Mucosa of stomach (tissue), 1 donor: Measurements from ENCODE around the gene KCTD12.

Source experiments
- H3K27me3 ChIP-seq: one replicate; pipeline ENCODE4 v1.7.0; 2013; ENCODE audit warnings: mild to moderate bottlenecking, low read length; ENCODE audit not compliant: control insufficient read depth, insufficient read depth
- H3K36me3 ChIP-seq: one replicate; pipeline ENCODE4 v1.7.0; 2013; ENCODE audit warnings: low read length; ENCODE audit not compliant: control insufficient read depth, insufficient read depth
- H3K4me1 ChIP-seq: one replicate; pipeline ENCODE4 v1.7.0; 2013; ENCODE audit warnings: mild to moderate bottlenecking, low read length; ENCODE audit not compliant: control insufficient read depth, insufficient read depth
- H3K4me3 ChIP-seq: one replicate; pipeline ENCODE4 v1.7.0; 2013; ENCODE audit warnings: low read length
- H3K9ac ChIP-seq: one replicate; pipeline ENCODE4 v1.7.0; 2013; ENCODE audit warnings: mild to moderate bottlenecking, low read length, moderate library complexity
- H3K9me3 ChIP-seq: one replicate; pipeline ENCODE4 v1.7.0; 2013; ENCODE audit warnings: mild to moderate bottlenecking, low read length, moderate library complexity; ENCODE audit not compliant: control insufficient read depth
- donor health status: Pancreatic carcinoma.

The KCTD12 gene

DNA sequence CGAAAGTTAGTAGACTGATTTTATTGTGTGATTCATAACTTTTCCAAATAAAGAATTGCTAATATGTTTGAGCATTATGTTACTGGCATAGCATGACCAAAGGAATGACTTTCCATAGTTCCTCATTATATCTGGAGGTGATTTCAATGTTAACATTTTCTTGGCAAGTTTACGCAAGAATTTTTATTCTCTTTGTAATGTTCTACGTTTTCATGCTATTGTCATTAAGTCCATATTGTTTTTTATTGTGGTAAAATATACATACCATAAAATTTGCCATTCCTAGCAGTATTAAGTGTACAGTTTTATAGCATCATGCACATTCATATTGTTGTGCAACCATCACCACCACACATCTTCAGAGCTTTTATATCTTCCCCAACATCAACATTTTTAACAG lies 14.8 kb downstream of the KCTD12 start:
- H3K9me3 ChIP-seq: no peaks in the 10 kb centered on the region
- H3K4me3 ChIP-seq: no peak overlapping the region
- H3K9ac ChIP-seq: no peak overlapping the region
- no peaks in the 10 kb centered on the region for H3K36me3 ChIP-seq
- no peaks in the 10 kb centered on the region for H3K27me3 ChIP-seq
- H3K4me1 ChIP-seq: no peaks in the 10 kb centered on the region

DNA sequence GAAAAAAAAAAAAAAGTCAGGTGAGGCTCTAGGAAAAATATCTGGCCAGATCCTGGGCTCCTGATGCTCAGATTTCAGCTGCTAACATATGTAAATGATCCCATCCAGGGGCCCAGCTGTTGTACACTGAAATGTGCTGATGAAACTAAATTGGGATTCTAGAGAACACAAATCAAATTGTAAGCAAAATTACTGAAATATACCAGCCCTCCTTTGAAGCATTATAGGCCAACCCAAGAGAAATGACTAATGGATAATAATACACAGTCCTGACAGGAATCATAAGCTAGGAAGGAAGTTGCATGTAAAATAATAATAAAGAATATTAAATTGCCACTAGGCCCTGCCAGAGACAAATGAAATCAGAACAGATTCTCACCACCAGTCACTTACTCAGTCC lies 17.8 kb downstream of the KCTD12 start:
- Histone ChIP-seq H3K4me1 (no peaks in the 10 kb centered on the region), H3K36me3 (no peaks in the 10 kb centered on the region), H3K4me3 (no peak overlapping the region), H3K9me3 (no peaks in the 10 kb centered on the region), H3K9ac (no peak overlapping the region), H3K27me3 (no peaks in the 10 kb centered on the region)

GRCh38 chr13:76865996-76866503 lies 20.2 kb downstream of the KCTD12 start:
- H3K36me3 ChIP-seq: no peaks in the 10 kb centered on the region

DNA sequence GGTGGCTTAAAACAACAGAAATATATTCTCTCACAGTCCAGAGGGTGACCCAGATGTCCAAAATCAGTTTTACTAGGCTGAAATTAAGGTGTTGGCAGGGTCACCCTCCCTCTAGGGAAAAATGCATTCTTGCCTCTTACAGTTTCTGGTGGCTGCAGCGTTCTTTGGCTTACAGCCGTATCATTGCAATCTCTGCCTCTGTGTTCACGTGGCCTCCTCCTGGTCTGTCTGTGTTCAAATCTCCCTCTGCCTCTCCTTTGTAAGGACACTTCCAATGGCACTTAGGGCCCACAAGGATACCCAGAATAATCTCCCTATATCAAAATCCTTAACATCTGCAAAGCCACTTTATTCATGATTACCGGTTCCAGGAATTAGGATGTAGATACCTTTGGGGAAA lies 21.1 kb downstream of the KCTD12 start:
- H3K4me3 ChIP-seq: no peak overlapping the region
- H3K4me1 ChIP-seq: no peaks in the 10 kb centered on the region
- H3K36me3 ChIP-seq: no peaks in the 10 kb centered on the region
- H3K9me3 ChIP-seq: no peaks in the 10 kb centered on the region
- no peak overlapping the region for H3K9ac ChIP-seq
- no peaks in the 10 kb centered on the region for H3K27me3 ChIP-seq

More at GRCh38 chr13:76865996-76866503, 20.2 kb downstream of the KCTD12 start:
- H3K9me3 ChIP-seq: no peaks in the 10 kb centered on the region
- no peak overlapping the region for H3K9ac ChIP-seq
- no peaks in the 10 kb centered on the region for H3K27me3 ChIP-seq
- H3K4me3 ChIP-seq: no peak overlapping the region
- H3K4me1 ChIP-seq: no peaks in the 10 kb centered on the region

DNA sequence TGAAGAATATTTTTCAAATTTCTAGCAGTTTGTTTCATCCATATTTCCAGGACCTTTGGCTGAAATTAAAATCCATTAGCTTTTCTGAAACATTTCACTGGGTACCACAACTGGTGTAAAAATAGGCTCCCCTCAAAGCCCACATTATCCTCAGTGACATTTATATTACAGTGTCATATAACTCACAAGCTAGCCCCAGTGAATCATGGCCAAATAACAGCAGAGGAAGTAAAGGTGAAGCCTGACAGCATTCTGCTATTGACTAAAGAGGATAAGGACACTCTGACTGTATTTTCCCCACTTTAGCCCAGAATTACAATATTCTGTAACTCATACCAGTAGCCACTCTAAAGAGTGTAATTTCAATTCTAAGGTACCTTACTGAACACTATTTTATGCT lies 21.9 kb downstream of the KCTD12 start:
- no peaks in the 10 kb centered on the region for H3K9me3 ChIP-seq
- H3K4me3 ChIP-seq: no peak overlapping the region
- H3K9ac ChIP-seq: no peak overlapping the region
- H3K27me3 ChIP-seq: no peaks in the 10 kb centered on the region
- H3K4me1 ChIP-seq: no peaks in the 10 kb centered on the region
- H3K36me3 ChIP-seq: no peaks in the 10 kb centered on the region

DNA sequence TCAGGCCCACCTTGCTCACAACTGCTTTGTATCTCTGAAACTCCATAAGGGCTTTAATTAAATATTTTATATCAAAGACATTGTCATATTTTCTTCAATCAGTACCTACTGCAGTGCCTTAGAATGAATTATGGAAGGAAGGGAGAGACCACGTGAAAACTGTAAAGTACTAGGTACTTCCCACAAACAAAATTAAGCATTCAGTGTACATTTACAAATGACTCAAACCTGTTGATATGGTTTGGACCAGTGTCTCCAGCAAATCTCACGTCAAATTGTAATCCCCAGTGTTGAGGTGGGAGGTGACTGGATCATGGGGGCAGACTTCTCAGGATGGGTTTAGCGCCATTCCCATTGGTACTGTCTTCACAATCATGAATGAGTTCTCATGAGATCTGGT lies 23.2 kb downstream of the KCTD12 start:
- H3K9ac ChIP-seq: no peak overlapping the region
- no peaks in the 10 kb centered on the region for H3K9me3 ChIP-seq
- no peaks in the 10 kb centered on the region for H3K4me1 ChIP-seq
- no peaks in the 10 kb centered on the region for H3K36me3 ChIP-seq
- H3K27me3 ChIP-seq: no peaks in the 10 kb centered on the region
- no peak overlapping the region for H3K4me3 ChIP-seq

- no peak overlapping the region for H3K4me3 ChIP-seq
- no peaks in the 10 kb centered on the region for H3K4me1 ChIP-seq
- H3K27me3 ChIP-seq: no peaks in the 10 kb centered on the region
- no peak overlapping the region for H3K9ac ChIP-seq
- no peaks in the 10 kb centered on the region for H3K9me3 ChIP-seq
- H3K36me3 ChIP-seq: no peaks in the 10 kb centered on the region
These were observed 24.3 kb downstream of the KCTD12 start for GRCh38 chr13:76861859-76862258.

DNA sequence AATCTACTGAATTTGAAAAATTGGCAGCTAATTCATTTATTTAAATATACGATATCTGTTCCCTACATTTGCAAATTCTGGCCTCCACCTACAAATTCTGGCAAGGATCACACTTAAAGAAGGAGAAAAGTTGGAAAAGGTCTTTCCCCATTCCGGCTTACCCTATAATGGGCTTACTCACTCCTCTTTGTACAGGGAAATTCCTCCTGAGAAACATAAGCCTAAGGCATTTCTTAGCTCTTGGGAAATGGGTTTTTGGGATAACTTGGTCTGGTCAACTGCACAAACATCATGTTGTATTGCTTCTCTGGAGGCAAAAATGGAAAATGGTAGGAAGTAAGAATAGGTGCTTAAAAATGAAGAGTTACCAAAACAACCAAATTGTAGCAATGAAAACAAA lies 25.5 kb downstream of the KCTD12 start:
- Histone ChIP-seq H3K9ac (no peak overlapping the region), H3K27me3 (no peaks in the 10 kb centered on the region), H3K36me3 (no peaks in the 10 kb centered on the region), H3K4me3 (no peak overlapping the region), H3K4me1 (no peaks in the 10 kb centered on the region), H3K9me3 (no peaks in the 10 kb centered on the region)

DNA sequence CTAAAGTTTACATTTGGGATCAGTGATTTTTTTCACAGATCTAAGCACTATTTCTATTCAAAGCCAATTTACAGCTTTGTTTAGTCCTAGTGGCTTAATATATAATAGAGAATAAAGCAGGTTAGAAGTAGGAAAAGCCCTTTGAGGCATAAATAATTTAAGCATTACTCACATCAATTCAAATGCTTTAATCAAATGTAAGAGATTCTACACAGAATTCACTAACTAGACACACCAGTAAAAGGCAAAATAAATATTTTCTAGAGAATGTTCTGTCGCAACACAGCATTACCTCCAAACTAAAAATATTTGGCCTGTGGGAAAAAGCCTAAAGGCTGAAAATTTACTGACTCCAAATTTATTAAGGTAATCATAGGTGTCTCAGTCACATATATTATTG lies 31.3 kb downstream of the KCTD12 start:
- Histone ChIP-seq H3K4me3 (no peak overlapping the region), H3K27me3 (no peaks in the 10 kb centered on the region), H3K9ac (no peak overlapping the region), H3K4me1 (no peaks in the 10 kb centered on the region), H3K36me3 (no peaks in the 10 kb centered on the region), H3K9me3 (no peaks in the 10 kb centered on the region)

GRCh38 chr13:76853921-76854608 lies 32.1 kb downstream of the KCTD12 start:
- H3K4me3 ChIP-seq: no peak overlapping the region
- no peak overlapping the region for H3K9ac ChIP-seq
- H3K4me1 ChIP-seq: no peaks in the 10 kb centered on the region
- H3K36me3 ChIP-seq: no peaks in the 10 kb centered on the region
- no peaks in the 10 kb centered on the region for H3K27me3 ChIP-seq
- H3K9me3 ChIP-seq: no peaks in the 10 kb centered on the region

DNA sequence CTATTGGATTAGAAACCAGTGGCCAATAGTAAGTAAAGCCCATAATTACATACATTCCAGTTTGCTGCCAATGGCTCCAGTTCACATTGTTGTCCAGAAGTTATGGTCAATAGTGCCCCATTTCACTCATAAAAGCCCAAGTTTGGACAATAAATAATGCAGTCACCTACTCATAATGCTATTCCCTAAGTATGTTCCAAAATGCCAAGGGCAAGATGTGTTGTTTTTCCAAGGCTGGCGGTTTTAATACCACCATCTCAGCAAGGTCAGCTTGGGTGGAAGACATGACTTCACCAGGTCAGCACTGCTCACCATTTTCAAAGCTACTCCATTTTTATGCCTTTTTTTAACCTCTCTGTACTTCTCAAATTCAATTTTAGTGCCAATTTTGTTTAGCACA lies 32.7 kb downstream of the KCTD12 start:
- Histone ChIP-seq H3K36me3 (no peaks in the 10 kb centered on the region), H3K4me3 (no peak overlapping the region), H3K27me3 (no peaks in the 10 kb centered on the region), H3K9ac (no peak overlapping the region), H3K9me3 (no peaks in the 10 kb centered on the region), H3K4me1 (no peaks in the 10 kb centered on the region)

DNA sequence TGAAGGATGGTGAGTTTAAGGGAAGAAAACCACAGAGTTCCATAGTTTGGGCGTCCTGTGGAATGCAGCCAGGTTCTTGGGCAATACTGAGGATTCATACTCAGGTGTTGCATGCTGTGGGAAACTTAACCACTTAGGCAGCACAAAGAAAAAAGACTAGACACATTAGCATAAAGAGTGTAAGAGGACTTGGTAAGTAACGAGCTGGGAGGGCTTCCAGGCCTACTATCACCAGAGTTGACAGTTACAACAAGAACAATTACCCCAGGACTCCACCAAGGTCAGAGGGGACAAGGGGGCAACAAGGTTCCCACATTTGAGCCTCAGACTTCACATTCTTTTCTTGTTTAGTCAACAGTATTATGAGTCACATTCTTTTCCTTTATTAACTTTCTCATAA lies 33.2 kb downstream of the KCTD12 start:
- Histone ChIP-seq H3K27me3 (no peaks in the 10 kb centered on the region), H3K9me3 (no peaks in the 10 kb centered on the region), H3K9ac (no peak overlapping the region), H3K4me1 (no peaks in the 10 kb centered on the region), H3K36me3 (no peaks in the 10 kb centered on the region), H3K4me3 (no peak overlapping the region)

- Histone ChIP-seq H3K27me3 (no peaks in the 10 kb centered on the region), H3K9ac (no peak overlapping the region), H3K9me3 (no peaks in the 10 kb centered on the region), H3K36me3 (no peaks in the 10 kb centered on the region), H3K4me1 (no peaks in the 10 kb centered on the region), H3K4me3 (no peak overlapping the region)
These were observed 34.2 kb downstream of the KCTD12 start for GRCh38 chr13:76851961-76852360.
